ENCODE data around the gene CREB5.
A peak's percentile ranks its signal among the peaks of the same experiment; 100 is the strongest.

Gene CREB5

GRCh38 chr7:28700790-28701203, 288.5 kb downstream of the CREB5 start:
- CTCF ChIA-PET, result interaction anchor here (0.9 to 2.7 kb wide), 12 partner anchors 9 to 312 kb away, joined by 3 to 8 read pairs (median 4); no protein-coding TSS in a partner anchor
- no peak for TF ChIP-seq CTCF (IDR thresholded peaks at IDR 0.05; ENCODE audit: control extremely low read depth, extremely low read depth, low read depth, missing control alignments)
- DNase-seq (ENCODE audit: extremely low spot score), result no peak
- POLR2A ChIA-PET, result interaction anchor here (0.7 kb wide), 1 partner anchor 123 kb away, joined by 3 read pairs; no protein-coding TSS in a partner anchor

- no peak for TF ChIP-seq CTCF (IDR thresholded peaks at IDR 0.05; ENCODE audit: control extremely low read depth, extremely low read depth, low read depth, missing control alignments)
- ChIA-PET POLR2A (no interaction called here), CTCF (interaction anchor here (1.2 to 2.7 kb wide), 4 partner anchors 18 to 30 kb away, joined by 3 to 8 read pairs (median 4); no protein-coding TSS in a partner anchor)
- DNase-seq (ENCODE audit: extremely low spot score), result no peak
Measured at GRCh38 chr7:28701731-28702130, 289.4 kb downstream of the CREB5 start.

DNA sequence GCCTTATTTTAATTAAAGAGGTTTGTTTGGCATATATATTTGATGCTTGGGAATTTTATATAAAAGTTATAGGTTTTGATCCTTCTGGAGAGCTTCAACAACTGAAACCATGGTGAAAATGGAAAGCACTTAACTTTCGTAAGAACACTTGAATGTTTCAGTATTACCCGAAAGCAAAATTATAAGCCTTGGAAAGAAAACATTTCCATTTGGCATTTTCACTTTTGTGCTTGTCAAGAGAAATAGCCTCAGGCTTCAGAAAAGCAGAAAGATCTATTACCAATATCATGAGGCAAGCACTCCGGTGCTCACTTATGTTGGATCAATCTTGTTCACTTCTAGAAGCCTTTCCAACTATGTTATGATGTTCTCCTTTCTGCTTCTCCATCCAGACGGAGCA, 289.9 kb downstream of the CREB5 start:
- TF ChIP-seq CTCF (IDR thresholded peaks at IDR 0.05; ENCODE audit: control extremely low read depth, extremely low read depth, low read depth, missing control alignments), result no peak
- POLR2A ChIA-PET, result no interaction called here
- CTCF ChIA-PET, result interaction anchor here (1.3 kb wide), 2 partner anchors 18 to 30 kb away, joined by 3 read pairs; no protein-coding TSS in a partner anchor
- no peak for DNase-seq (ENCODE audit: extremely low spot score)

- no peak for DNase-seq (ENCODE audit: extremely low spot score)
- ChIA-PET CTCF (interaction anchor here (1.4 kb wide), 1 partner anchor 16 kb away, joined by 3 read pairs; no protein-coding TSS in a partner anchor), POLR2A (no interaction called here)
- no peak for TF ChIP-seq CTCF (IDR thresholded peaks at IDR 0.05; ENCODE audit: control extremely low read depth, extremely low read depth, low read depth, missing control alignments)
Measured at GRCh38 chr7:28703037-28703765, 290.9 kb downstream of the CREB5 start.

GRCh38 chr7:28704706-28705105, 292.4 kb downstream of the CREB5 start:
- TF ChIP-seq CTCF (IDR thresholded peaks at IDR 0.05; ENCODE audit: control extremely low read depth, extremely low read depth, low read depth, missing control alignments), result no peak
- ChIA-PET POLR2A (no interaction called here), CTCF (interaction anchor here (1.4 kb wide), 1 partner anchor 15 kb away, joined by 3 read pairs; no protein-coding TSS in a partner anchor)
- DNase-seq (ENCODE audit: extremely low spot score), result no peak

DNA sequence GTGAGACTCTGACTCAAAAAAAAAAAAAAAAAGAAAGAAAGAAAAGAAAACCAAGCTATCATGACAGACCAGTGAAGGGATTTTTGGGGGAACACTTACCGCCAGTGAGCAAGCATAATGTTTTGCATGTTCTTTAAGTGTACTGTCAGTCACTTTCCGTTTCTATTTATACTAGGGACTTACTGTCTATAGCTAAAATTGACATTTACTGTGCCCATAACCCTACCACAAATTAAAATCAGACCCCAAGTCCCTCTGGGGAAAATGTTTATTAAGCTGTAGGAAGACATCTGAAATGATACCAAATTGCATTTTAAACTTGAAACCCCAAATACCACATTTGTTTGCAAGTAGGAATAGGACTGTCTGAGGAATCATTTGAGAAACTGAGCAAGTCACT, 293.0 kb downstream of the CREB5 start:
- CTCF ChIA-PET, result no interaction called here
- TF ChIP-seq CTCF (IDR thresholded peaks at IDR 0.05; ENCODE audit: control extremely low read depth, extremely low read depth, low read depth, missing control alignments), result no peak
- POLR2A ChIA-PET, result no interaction called here
- DNase-seq (ENCODE audit: extremely low spot score), result peak; percentile 34
